Subcutaneous adipose tissue (tissue), 4 donors: Measurements from ENCODE around the gene NLE1. TPM values are rescaled to one million over a fixed set of nuclear protein-coding genes. Genes with fewer than 3 reads are reported as not detected.

Experiments
- CTCF ChIP-seq: fragments of 450-650 bp; IDR thresholded peaks from one replicate; pipeline ENCODE4 v1.5.1; 2016; ENCODE audit warnings: low read depth, mild to moderate bottlenecking, control low read depth, antibody characterized with exemption, moderate library complexity
- total RNA-seq, 4 donors: library from RNA; depleted of rRNA; stranded (reverse); fragments of >200 nt; gene quantifications; one replicate each; pipeline ENCODE4 v1.1.0, GENCODE V29; 2016

Gene NLE1
- total RNA-seq, 4 donors from 2014 or later = 5.1 to 21.9 (median 14.7) TPM

GRCh38 chr17:35147375-35147905 lies 5.3 kb upstream of the NLE1 start, which contains the start of gene UNC45B:
Gene UNC45B, plus strand, starts transcription at chr17:35147817. Its CDS starts 447 bp downstream, at chr17:35148264.
- TF ChIP-seq CTCF = no peak

- no peak for TF ChIP-seq CTCF
Measured at GRCh38 chr17:35146214-35146833, 4.2 kb upstream of the NLE1 start.

DNA sequence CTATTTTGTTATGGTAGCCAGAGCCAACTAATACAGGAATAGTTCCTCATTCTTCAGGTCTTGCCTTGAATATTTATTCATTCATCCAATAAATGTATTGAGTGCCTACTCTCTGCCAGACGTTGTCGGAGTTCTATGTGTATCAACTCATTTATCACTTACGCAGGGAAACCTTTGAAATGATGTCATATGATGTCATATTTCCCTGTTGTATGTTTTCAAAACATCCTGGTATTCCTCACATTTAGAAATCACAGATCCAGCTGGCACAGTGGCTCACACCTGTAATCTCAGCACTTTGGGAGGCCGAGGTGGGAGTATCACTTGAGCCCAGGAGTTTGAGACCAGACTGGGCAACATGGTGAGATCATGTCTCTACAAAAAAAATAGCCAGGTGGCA lies 2.7 kb upstream of the NLE1 start:
- TF ChIP-seq CTCF = no peak

GRCh38 chr17:35142467-35142796 lies 329 bp upstream of the NLE1 start:
- no peak for TF ChIP-seq CTCF

- no peak for TF ChIP-seq CTCF
Measured at GRCh38 chr17:35138218-35138617, 3.9 kb downstream of the NLE1 start.

DNA sequence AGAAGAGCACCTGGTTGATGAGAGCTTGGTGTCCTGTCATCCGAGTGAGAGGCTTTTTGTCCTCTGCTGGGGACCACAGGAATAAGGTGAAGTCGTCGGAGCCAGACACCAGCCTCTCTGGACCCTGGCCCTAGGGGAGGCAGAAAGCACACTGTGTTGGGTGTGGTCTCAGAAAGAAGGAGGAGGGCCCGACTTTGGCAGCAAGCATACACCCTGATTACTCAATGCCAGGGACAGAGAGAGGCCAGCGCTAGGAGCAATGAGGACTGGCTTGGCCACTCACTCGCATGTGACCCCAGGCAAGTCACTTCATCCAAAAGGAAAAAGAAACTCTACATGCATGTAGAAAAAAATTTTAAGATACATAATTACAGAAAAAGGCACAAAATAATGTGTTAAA lies 6.8 kb downstream of the NLE1 start:
- no peak for TF ChIP-seq CTCF

DNA sequence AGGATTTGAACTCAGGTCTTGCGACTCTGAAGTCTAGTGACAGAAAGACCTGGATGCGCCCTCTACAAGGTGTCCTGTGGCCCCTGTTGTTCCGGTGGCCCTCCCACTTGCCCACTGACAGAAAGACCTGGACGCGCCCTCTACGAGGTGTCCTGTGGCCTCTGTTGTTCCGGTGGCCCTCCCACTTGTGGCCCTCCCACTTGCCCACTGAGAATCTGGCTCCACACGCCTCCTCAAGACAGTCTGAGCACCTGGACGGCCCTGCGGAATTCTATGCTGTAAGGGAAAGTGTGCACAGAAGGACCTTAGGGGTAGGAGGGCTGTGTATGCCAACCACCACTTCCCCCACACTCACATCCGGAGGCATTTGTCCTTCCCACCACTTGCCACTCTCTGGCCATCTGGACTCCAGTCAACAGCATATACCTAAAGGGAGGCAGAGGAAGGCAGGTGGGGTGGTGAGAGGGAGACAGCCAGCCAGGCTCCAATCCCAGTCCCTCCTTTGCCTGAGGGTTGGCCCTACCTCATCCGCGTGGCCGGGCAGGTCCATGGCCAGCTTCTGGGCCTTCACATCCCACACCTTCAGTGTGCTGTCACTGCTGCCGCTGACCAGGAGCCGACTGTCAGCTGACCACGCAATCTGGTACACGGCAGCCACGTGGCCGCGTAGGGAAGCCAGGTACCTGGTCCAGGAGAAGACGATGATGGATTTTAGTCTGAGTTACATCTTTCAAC lies 9.1 kb downstream of the NLE1 start:
- TF ChIP-seq CTCF = no peak
